ENCODE results near the gene SHPK. TPM values are rescaled to one million over a fixed set of nuclear protein-coding genes. Genes with fewer than 3 reads are reported as not detected.

SHPK gene
- total RNA-seq, 4 donors from 2014 or later, result 9.4 to 25.5 (median 12.1) TPM

DNA sequence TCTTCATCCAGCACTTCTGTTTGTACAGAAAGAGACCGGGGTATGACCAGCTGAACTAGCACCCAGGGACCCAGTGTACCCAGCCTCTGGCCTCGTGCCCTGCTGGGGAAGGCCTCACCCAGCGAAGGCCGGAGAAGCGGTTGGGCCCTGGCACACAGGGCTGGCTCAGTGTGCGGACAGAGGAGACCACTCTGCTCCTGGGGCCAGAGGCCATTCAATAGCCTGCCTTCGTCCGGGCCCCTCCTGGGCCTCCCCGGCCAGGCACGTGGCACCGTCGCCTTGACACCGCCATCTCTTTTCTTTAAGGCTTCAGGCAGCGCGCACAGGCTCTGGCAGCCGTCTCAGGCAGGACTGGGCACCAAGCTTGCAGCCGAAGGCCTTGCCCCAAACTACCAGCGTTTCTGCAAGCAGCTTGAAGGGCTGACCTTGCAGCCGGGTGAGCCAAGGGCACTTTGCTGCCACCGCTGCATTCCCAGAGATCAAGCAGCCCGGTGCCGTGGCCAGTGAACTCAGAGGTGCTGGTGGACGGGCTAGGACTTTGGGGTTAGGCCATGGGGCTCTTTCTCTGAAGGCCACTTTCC is 24.4 kb upstream of the SHPK start:
- no peak for TF ChIP-seq CTCF (IDR thresholded peaks at IDR 0.05)
- DNase-seq (ENCODE audit: low spot score), result no peak
- no peak for ATAC-seq (ENCODE audit: low FRiP score)

DNA sequence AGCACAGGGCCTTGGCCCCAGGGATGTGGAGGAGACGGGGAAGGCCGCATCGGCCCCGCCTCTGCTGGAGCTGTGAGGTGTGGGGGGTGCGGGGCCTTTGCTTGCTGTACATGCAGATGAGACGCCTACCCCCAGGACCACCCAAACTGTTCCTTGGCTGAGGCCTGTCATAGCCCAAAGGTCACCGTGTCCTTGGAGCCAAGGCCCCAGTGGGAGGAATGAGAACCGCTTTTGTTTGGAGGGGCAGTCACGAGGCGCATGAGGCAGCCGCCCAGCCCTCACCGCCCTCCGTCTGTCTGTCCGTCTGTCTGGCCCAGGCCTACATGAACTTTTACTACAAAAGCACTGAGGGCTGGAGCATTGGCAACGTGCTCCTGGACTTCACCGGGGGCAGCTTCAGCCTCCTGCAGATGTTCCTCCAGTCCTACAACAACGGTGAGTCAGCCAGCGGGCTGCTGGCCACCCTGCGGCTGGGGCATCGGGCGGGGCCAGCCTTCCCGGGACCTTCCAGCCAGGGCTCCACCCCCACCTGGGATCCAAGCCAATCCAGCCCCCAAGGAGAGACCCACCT is 23.6 kb upstream of the SHPK start:
- no peak for TF ChIP-seq CTCF (IDR thresholded peaks at IDR 0.05)
- DNase-seq (ENCODE audit: low spot score), result peak; percentile 58
- ATAC-seq (ENCODE audit: low FRiP score), result peak; percentile 87

DNA sequence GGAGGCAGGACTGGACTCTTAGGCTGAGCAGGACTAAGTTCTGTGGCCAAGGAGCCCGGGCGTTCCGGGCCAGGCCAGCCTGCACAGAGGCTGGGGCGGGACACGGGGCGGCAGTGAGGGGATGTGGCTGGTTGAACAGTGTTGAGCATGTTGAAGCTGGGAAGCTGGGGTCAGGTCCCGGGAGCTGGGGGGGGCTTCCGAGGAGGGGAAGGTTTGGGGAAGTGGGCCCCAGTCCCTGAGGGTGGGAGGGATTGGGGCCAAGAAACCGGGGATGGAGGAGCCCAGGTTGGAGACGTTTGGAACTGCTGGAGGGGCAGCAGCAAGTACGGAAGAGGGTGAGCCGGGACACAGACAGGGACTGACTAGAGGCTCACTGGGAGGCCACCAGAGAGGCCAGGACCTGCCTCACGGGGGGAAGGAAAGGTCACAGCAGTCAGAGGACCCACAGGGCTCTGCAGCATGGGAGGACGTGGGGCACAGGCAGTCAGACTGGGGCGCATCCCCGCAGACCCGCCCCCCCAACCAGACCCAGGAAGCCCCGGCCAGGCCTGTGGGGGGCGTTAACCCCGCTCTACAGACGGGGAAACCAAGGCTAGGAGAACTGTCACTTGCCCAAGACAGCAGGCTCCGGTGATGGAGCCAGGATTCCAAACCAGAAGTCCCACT is 22.9 kb upstream of the SHPK start:
- no peak for TF ChIP-seq CTCF (IDR thresholded peaks at IDR 0.05)
- DNase-seq (ENCODE audit: low spot score) (no peak), ATAC-seq (ENCODE audit: low FRiP score) (no peak)

DNA sequence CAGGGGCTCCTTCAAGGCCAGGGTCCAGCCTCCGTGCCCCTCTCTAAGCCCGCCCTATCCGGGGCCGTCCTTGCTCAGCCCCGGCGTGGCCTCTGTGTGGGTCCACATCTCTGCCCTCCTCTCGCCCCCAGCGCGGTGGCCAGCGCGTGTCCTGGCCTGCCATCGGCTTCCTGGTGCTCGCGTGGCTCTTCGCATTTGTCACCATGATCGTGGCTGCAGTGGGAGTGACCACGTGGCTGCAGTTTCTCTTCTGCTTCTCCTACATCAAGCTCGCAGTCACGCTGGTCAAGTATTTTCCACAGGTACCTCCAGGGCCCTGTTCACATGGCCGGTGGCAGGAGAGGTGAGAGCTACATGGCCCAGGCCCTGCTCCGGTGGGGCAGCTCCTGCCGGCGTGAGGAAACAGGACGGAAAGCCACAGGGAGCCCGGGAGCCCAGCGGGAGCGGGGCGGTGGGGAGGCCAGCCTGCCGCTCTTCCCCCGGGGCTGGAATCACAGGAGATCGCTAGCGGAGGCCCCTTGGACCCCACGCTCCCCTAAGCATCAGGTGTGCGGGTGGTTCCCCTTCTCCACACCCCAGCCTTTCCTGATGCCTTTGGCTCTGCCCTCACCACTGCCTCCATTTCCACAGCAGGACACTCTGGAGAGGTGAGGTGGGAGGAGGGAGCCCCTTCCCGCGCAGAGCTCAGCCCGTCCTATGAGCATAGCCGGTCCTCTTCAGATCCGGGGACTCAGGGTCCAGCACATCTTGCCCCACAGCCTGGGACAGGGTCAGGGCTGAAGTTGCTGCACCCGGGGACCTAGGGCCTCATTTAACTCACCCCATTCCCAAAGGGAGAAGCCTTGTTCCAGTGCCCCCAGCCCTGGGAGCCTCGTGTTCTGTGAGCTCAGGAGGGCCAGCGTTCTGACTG is 22.1 kb upstream of the SHPK start:
- no peak for DNase-seq (ENCODE audit: low spot score)

DNA sequence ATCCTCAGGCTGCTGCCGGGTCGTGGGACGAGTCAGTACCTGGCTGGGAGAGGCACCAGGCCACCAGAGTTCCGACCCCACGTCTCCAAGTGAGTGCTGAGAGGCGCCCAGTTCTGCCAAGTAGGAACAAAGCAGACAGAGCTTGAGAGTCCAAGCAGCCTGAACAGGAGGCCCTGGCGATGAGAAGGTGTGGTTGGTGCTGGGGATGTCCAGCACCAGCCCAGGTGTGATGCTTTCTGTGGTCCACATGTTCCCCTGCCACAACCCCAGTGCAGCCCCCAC is 21.5 kb upstream of the SHPK start:
- no peak for DNase-seq (ENCODE audit: low spot score)
- TF ChIP-seq CTCF (IDR thresholded peaks at IDR 0.05), result no peak
- no peak for ATAC-seq (ENCODE audit: low FRiP score)

More for the DNA sequence above, 22.1 kb upstream of the SHPK start:
- no peak for TF ChIP-seq CTCF (IDR thresholded peaks at IDR 0.05)
- no peak for ATAC-seq (ENCODE audit: low FRiP score)

DNA sequence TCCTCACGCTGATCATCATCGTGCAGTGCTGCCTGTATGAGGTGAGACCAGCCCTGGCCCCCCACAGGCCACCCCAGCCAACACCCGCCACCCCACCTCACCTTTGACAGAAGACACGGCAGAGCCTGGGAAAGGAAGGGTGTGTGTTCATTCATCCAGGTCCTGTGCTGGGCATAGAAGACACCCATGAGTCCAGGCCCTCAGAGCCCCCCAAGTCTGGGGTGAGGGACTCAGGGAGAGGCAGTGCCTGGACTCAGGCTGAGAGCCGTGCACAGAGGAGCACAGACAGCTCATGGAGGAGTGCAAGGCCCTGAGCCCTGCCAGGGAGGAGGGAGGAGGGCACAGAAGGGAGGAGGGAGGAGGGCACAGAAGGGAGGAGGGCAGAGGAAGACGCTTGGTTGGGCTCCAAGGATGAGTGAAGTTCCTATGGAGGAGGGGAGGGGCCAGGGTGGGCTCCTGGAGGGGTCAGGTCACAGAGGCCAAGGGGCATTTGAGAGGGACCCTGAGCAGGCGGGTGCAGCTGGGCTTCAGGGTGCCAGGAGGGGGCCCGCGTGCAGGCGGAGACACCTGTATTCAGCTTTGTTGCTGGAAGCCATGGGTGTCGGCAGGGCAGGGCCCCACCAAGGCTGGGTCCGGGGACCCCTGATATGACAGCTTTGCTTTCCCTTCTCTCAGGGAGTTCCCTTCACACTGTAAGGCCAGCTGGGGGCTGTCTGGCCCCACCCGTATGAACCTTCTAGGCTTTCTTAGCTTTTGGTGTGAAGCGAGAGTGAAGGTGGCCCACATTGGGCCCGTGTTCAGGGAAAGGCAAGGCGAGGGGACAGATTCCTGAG is 20.9 kb upstream of the SHPK start:
- no peak for DNase-seq (ENCODE audit: low spot score)
- TF ChIP-seq CTCF (IDR thresholded peaks at IDR 0.05), result no peak
- ATAC-seq (ENCODE audit: low FRiP score), result no peak
